Measurements from ENCODE around the gene FOXK1. TPM values are rescaled to one million over a fixed set of nuclear protein-coding genes. Genes with fewer than 3 reads are reported as not detected.
A peak's percentile ranks its signal among the peaks of the same experiment; 100 is the strongest.

Gene FOXK1
- total and polyA plus RNA-seq, 2 of the 13 experiments (the other 11 are each of a cell fraction or from before 2014, with no cell fraction given), result 4.6 to 8.8 TPM

DNA sequence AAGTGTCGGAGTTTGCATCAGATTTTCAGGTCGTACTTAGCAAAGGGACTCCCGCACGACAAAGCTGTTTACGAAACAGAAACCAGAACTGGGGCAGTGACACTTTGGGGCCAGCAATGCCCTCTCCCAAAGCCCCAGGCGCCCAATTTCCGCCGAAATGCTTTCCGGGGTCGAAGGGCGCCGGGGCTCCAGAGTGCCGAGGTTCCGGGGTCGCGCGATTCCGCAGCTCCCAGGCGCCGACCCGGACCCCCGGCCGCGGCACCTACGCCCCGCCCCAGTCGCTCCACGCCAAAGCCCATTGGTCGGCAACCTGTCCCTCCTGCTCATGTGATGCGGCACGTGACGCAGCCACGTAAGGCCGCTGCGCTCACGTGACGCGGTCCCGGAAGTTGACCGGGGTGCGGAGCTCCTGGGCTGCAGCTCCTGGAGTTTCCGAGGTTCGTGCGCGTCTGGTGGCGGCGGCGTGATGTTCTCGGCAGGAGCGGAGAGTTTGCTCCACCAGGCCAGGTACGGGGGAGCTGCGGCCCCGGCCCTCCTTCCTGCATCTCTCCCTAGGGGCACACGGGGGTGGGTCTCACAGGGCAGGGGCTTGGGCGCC lies 93.3 kb downstream of the FOXK1 start, which contains the start of gene AP5Z1 (continued):
- TF ChIP-seq, protein P1, sequence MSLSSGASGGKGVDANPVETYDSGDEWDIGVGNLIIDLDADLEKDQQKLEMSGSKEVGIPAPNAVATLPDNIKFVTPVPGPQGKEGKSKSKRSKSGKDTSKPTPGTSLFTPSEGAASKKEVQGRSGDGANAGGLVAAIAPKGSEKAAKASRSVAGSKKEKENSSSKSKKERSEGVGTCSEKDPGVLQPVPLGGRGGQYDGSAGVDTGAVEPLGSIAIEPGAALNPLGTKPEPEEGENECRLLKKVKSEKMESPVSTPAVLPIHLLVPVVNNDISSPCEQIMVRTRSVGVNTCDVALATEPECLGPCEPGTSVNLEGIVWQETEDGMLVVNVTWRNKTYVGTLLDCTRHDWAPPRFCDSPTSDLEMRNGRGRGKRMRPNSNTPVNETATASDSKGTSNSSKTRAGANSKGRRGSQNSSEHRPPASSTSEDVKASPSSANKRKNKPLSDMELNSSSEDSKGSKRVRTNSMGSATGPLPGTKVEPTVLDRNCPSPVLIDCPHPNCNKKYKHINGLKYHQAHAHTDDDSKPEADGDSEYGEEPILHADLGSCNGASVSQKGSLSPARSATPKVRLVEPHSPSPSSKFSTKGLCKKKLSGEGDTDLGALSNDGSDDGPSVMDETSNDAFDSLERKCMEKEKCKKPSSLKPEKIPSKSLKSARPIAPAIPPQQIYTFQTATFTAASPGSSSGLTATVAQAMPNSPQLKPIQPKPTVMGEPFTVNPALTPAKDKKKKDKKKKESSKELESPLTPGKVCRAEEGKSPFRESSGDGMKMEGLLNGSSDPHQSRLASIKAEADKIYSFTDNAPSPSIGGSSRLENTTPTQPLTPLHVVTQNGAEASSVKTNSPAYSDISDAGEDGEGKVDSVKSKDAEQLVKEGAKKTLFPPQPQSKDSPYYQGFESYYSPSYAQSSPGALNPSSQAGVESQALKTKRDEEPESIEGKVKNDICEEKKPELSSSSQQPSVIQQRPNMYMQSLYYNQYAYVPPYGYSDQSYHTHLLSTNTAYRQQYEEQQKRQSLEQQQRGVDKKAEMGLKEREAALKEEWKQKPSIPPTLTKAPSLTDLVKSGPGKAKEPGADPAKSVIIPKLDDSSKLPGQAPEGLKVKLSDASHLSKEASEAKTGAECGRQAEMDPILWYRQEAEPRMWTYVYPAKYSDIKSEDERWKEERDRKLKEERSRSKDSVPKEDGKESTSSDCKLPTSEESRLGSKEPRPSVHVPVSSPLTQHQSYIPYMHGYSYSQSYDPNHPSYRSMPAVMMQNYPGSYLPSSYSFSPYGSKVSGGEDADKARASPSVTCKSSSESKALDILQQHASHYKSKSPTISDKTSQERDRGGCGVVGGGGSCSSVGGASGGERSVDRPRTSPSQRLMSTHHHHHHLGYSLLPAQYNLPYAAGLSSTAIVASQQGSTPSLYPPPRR (CRISPR knock-in tag; IDR thresholded peaks at IDR 0.05; ENCODE audit: borderline replicate concordance), result peak; percentile 28; the same call in 1 of the 2 replicates
- TF ChIP-seq NFYC (CRISPR knock-in tag; IDR thresholded peaks at IDR 0.05) (peak; percentile 92), ZNF33B (CRISPR knock-in tag; IDR thresholded peaks at IDR 0.05) (peak; percentile 70), GFI1 (CRISPR knock-in tag; IDR thresholded peaks at IDR 0.05; ENCODE audit: borderline replicate concordance) (0 out of 2 replicates have a peak, but pooled peaks have one; percentile 62), ZNF510 (CRISPR knock-in tag; IDR thresholded peaks at IDR 0.05; ENCODE audit: low read depth) (0 out of 2 replicates have a peak, but pooled peaks have one; percentile 46), ZNF430 (CRISPR knock-in tag; IDR thresholded peaks at IDR 0.05) (0 out of 2 replicates have a peak, but pooled peaks have one; percentile 25), MBNL3 (CRISPR knock-in tag; conservative IDR thresholded peaks at IDR 0.05) (no peak), ZNF761 (CRISPR knock-in tag; conservative IDR thresholded peaks at IDR 0.05) (peak; percentile 34; the same call in 1 of the 2 replicates), ZNF460 (CRISPR knock-in tag; IDR thresholded peaks at IDR 0.05; ENCODE audit: borderline replicate concordance) (peak; percentile 8; the same call in 1 of the 2 replicates), GATA4 (IDR thresholded peaks at IDR 0.05; ENCODE audit: borderline replicate concordance, low read depth) (0 out of 2 replicates have a peak, but pooled peaks have one; percentile 11), NR2F2 (IDR thresholded peaks at IDR 0.05; ENCODE audit: borderline replicate concordance, low read depth) (peak; percentile 7; the same call in 1 of the 2 replicates), SIN3B (IDR thresholded peaks at IDR 0.05; ENCODE audit: low read length) (peak; percentile 86), KMT2A (CRISPR knock-in tag; IDR thresholded peaks at IDR 0.05) (peak; percentile 95), RXRA (CRISPR knock-in tag; IDR thresholded peaks at IDR 0.05) (peak; percentile 51; the same call in 1 of the 2 replicates)
- TF ChIP-seq, protein P2, sequence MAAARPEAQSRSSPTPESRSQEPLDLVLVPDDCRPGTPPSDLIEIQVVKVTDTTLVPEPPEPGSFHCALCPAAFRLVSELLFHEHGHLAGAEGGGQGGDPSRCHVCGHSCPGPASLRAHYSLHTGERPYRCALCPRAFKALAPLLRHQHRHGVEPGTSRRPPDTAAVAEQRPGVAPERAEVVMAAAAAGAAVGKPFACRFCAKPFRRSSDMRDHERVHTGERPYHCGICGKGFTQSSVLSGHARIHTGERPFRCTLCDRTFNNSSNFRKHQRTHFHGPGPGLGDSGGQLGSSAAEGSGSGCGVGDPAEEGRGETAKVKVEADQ (CRISPR knock-in tag; IDR thresholded peaks at IDR 0.05; ENCODE audit: borderline replicate concordance), result peak; percentile 49; the same call in 1 of the 2 replicates
- TF ChIP-seq, protein P3, sequence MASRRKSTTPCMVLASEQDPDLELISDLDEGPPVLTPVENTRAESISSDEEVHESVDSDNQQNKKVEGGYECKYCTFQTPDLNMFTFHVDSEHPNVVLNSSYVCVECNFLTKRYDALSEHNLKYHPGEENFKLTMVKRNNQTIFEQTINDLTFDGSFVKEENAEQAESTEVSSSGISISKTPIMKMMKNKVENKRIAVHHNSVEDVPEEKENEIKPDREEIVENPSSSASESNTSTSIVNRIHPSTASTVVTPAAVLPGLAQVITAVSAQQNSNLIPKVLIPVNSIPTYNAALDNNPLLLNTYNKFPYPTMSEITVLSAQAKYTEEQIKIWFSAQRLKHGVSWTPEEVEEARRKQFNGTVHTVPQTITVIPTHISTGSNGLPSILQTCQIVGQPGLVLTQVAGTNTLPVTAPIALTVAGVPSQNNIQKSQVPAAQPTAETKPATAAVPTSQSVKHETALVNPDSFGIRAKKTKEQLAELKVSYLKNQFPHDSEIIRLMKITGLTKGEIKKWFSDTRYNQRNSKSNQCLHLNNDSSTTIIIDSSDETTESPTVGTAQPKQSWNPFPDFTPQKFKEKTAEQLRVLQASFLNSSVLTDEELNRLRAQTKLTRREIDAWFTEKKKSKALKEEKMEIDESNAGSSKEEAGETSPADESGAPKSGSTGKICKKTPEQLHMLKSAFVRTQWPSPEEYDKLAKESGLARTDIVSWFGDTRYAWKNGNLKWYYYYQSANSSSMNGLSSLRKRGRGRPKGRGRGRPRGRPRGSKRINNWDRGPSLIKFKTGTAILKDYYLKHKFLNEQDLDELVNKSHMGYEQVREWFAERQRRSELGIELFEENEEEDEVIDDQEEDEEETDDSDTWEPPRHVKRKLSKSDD (CRISPR knock-in tag; IDR thresholded peaks at IDR 0.05; ENCODE audit: low read depth), result 0 out of 2 replicates have a peak, but pooled peaks have one; percentile 69
- TF ChIP-seq, protein P4, sequence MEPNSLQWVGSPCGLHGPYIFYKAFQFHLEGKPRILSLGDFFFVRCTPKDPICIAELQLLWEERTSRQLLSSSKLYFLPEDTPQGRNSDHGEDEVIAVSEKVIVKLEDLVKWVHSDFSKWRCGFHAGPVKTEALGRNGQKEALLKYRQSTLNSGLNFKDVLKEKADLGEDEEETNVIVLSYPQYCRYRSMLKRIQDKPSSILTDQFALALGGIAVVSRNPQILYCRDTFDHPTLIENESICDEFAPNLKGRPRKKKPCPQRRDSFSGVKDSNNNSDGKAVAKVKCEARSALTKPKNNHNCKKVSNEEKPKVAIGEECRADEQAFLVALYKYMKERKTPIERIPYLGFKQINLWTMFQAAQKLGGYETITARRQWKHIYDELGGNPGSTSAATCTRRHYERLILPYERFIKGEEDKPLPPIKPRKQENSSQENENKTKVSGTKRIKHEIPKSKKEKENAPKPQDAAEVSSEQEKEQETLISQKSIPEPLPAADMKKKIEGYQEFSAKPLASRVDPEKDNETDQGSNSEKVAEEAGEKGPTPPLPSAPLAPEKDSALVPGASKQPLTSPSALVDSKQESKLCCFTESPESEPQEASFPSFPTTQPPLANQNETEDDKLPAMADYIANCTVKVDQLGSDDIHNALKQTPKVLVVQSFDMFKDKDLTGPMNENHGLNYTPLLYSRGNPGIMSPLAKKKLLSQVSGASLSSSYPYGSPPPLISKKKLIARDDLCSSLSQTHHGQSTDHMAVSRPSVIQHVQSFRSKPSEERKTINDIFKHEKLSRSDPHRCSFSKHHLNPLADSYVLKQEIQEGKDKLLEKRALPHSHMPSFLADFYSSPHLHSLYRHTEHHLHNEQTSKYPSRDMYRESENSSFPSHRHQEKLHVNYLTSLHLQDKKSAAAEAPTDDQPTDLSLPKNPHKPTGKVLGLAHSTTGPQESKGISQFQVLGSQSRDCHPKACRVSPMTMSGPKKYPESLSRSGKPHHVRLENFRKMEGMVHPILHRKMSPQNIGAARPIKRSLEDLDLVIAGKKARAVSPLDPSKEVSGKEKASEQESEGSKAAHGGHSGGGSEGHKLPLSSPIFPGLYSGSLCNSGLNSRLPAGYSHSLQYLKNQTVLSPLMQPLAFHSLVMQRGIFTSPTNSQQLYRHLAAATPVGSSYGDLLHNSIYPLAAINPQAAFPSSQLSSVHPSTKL (CRISPR knock-in tag; IDR thresholded peaks at IDR 0.05), result peak; percentile 56

Data from HepG2 (cell line).